Astrocyte (in vitro differentiated cells and primary cell): ENCODE data around the gene BCL11B. TPM values are rescaled to one million over a fixed set of nuclear protein-coding genes. Genes with fewer than 3 reads are reported as not detected.

Source experiments
- DNase-seq: peaks from one replicate; pipeline ENCODE4 v3.0.0-alpha.2; 2010; ENCODE audit warnings: low read depth
- FAIRE-seq: peaks from 2 replicates; lab custom pipeline; 2011; peaks lifted over from hg19 to GRCh38; lab: Jason Lieb, UNC
- H2AFZ ChIP-seq: 2 replicates; pipeline ENCODE4 v1.6.0; 2012; ENCODE audit warnings: low read depth, low read length, inconsistent platforms
- H3K27ac ChIP-seq: 2 replicates; pipeline ENCODE4 v1.5.1; 2011; ENCODE audit warnings: low read depth, low read length, inconsistent platforms
- H3K27me3 ChIP-seq: 2 replicates; pipeline ENCODE4 v1.6.0; 2011; ENCODE audit warnings: low read length, inconsistent platforms; ENCODE audit not compliant: insufficient read depth
- H3K36me3 ChIP-seq: 2 replicates; pipeline ENCODE4 v1.5.1; 2011; ENCODE audit warnings: low read length, inconsistent platforms; ENCODE audit not compliant: insufficient read depth
- H3K4me1 ChIP-seq: 2 replicates; pipeline ENCODE4 v1.5.1; 2011; ENCODE audit warnings: low read length, inconsistent platforms; ENCODE audit not compliant: insufficient read depth
- H3K4me2 ChIP-seq: 2 replicates; pipeline ENCODE4 v1.6.0; 2012; ENCODE audit warnings: low read length, inconsistent platforms
- H3K4me3 ChIP-seq: 2 replicates; pipeline ENCODE4 v1.5.1; 2011; ENCODE audit warnings: low read depth, mild to moderate bottlenecking, low read length, inconsistent platforms; ENCODE audit not compliant: insufficient read depth
- H3K79me2 ChIP-seq: 2 replicates; pipeline ENCODE4 v1.6.0; 2012; ENCODE audit warnings: mild to moderate bottlenecking, low read length, inconsistent platforms; ENCODE audit not compliant: insufficient read depth
- H3K9ac ChIP-seq: 2 replicates; pipeline ENCODE4 v1.6.0; 2012; ENCODE audit warnings: mild to moderate bottlenecking, low read length, inconsistent platforms
- H3K9me3 ChIP-seq: 2 replicates; pipeline ENCODE4 v1.5.1; 2012; ENCODE audit warnings: low read depth, mild to moderate bottlenecking, low read length, inconsistent platforms; ENCODE audit not compliant: insufficient read depth
- H4K20me1 ChIP-seq: 2 replicates; pipeline ENCODE4 v1.6.0; 2012; ENCODE audit warnings: low read length, inconsistent platforms; ENCODE audit not compliant: insufficient read depth
- H3K27ac Mint-ChIP-seq: one replicate; pipeline ENCODE4 v1.8.0; 2021; ENCODE audit warnings: mild to moderate bottlenecking, mixed read lengths; ENCODE audit not compliant: unreplicated experiment
- H3K27me3 Mint-ChIP-seq: one replicate; pipeline ENCODE4 v1.8.0; 2021; ENCODE audit warnings: low read depth, mixed read lengths; ENCODE audit not compliant: unreplicated experiment
- H3K36me3 Mint-ChIP-seq: one replicate; pipeline ENCODE4 v1.8.0; 2021; ENCODE audit warnings: low read depth, mixed read lengths; ENCODE audit not compliant: unreplicated experiment
- H3K4me1 Mint-ChIP-seq: one replicate; pipeline ENCODE4 v1.8.0; 2021; ENCODE audit warnings: low read depth, mixed read lengths; ENCODE audit not compliant: unreplicated experiment
- H3K4me3 Mint-ChIP-seq: one replicate; pipeline ENCODE4 v1.8.0; 2021; ENCODE audit warnings: mild to moderate bottlenecking, moderate library complexity, mixed read lengths; ENCODE audit not compliant: unreplicated experiment
- H3K9me3 Mint-ChIP-seq: one replicate; pipeline ENCODE4 v1.8.0; 2021; ENCODE audit warnings: mild to moderate bottlenecking, mixed read lengths; ENCODE audit not compliant: unreplicated experiment
- CTCF ChIP-seq: IDR thresholded peaks from 2 replicates; pipeline ENCODE4 v1.5.1; 2011; ENCODE audit warnings: low read depth, mild to moderate bottlenecking, inconsistent platforms, low read length, moderate library complexity; ENCODE audit not compliant: insufficient read depth
- EZH2 ChIP-seq: IDR thresholded peaks from 2 replicates; pipeline ENCODE4 v1.6.1; 2012; ENCODE audit warnings: mild to moderate bottlenecking, low read length, inconsistent platforms; ENCODE audit not compliant: insufficient read depth
- total RNA-seq: library from RNA; stranded (reverse); gene quantifications from 2 replicates; pipeline ENCODE4 v1.2.1, GENCODE V29; 2021

BCL11B gene
- total RNA-seq, 1 donor from 2014 or later = 1.1 TPM

- H3K4me2 ChIP-seq = no peak overlapping the region
- FAIRE-seq = no peak
Observed at GRCh38 chr14:99143126-99143525, 128.9 kb downstream of the BCL11B start.

GRCh38 chr14:99141236-99141635, 130.8 kb downstream of the BCL11B start:
- peaks cover 12% of the 10 kb centered on the region for H3K9me3 Mint-ChIP-seq
- Histone ChIP-seq H3K4me1 (no peaks in the 10 kb centered on the region), H3K27ac (no peak overlapping the region), H3K79me2 (no peaks in the 10 kb centered on the region), H3K4me3 (no peak overlapping the region), H4K20me1 (no peaks in the 10 kb centered on the region), H3K36me3 (no peaks in the 10 kb centered on the region), H3K4me2 (no peak overlapping the region), H3K9me3 (no peaks in the 10 kb centered on the region), H3K9ac (no peak overlapping the region), H2AFZ (no peak overlapping the region), H3K27me3 (peaks cover 7% of the 10 kb centered on the region)
- H3K4me1 Mint-ChIP-seq = no peaks in the 10 kb centered on the region
- no peak overlapping the region for H3K27ac Mint-ChIP-seq
- H3K36me3 Mint-ChIP-seq = no peaks in the 10 kb centered on the region
- TF ChIP-seq CTCF (no peak), EZH2 (no peak)
- DNase-seq = no peak
- peaks cover 28% of the 10 kb centered on the region for H3K27me3 Mint-ChIP-seq
- no peak for FAIRE-seq
- H3K4me3 Mint-ChIP-seq = no peak overlapping the region

More at GRCh38 chr14:99143126-99143525, 128.9 kb downstream of the BCL11B start:
- Mint-ChIP-seq H3K4me1 (no peaks in the 10 kb centered on the region), H3K27ac (no peak overlapping the region), H3K9me3 (peaks cover 3% of the 10 kb centered on the region), H3K4me3 (no peak overlapping the region), H3K36me3 (no peaks in the 10 kb centered on the region), H3K27me3 (peaks cover 10% of the 10 kb centered on the region)
- H3K36me3 ChIP-seq = no peaks in the 10 kb centered on the region
- H3K9me3 ChIP-seq = no peaks in the 10 kb centered on the region
- no peaks in the 10 kb centered on the region for H3K79me2 ChIP-seq
- H3K9ac ChIP-seq = no peak overlapping the region
- no peak for DNase-seq
- no peak overlapping the region for H3K4me3 ChIP-seq
- peaks cover 7% of the 10 kb centered on the region for H3K27me3 ChIP-seq
- no peak overlapping the region for H2AFZ ChIP-seq
- no peak overlapping the region for H3K27ac ChIP-seq
- H4K20me1 ChIP-seq = no peaks in the 10 kb centered on the region
- TF ChIP-seq CTCF (no peak), EZH2 (no peak)
- no peaks in the 10 kb centered on the region for H3K4me1 ChIP-seq

GRCh38 chr14:99138999-99139865, 132.8 kb downstream of the BCL11B start:
- Histone ChIP-seq H3K9ac (no peak overlapping the region), H3K4me2 (no peak overlapping the region), H3K4me3 (no peak overlapping the region), H3K79me2 (no peaks in the 10 kb centered on the region), H3K9me3 (no peaks in the 10 kb centered on the region), H3K27me3 (peaks cover 2% of the 10 kb centered on the region), H3K27ac (no peak overlapping the region), H2AFZ (no peak overlapping the region), H4K20me1 (no peaks in the 10 kb centered on the region), H3K4me1 (no peaks in the 10 kb centered on the region), H3K36me3 (no peaks in the 10 kb centered on the region)
- TF ChIP-seq EZH2 = no peak
- no peak for TF ChIP-seq CTCF
- Mint-ChIP-seq H3K9me3 (peaks cover 12% of the 10 kb centered on the region), H3K27ac (no peak overlapping the region), H3K4me3 (no peak overlapping the region), H3K36me3 (no peaks in the 10 kb centered on the region), H3K27me3 (peaks cover 40% of the 10 kb centered on the region), H3K4me1 (no peaks in the 10 kb centered on the region)
- DNase-seq (no peak), FAIRE-seq (no peak)
